NOMO-1 treated with dmso at 0.1 percent for 144 hours (cell line): ENCODE data around the gene ORAI3.

Experiments used
- DNase-seq: peaks from one replicate; lab custom pipeline; 2025; ENCODE audit not compliant: unreplicated experiment; lab: John Stamatoyannopoulos, UW

ORAI3 gene

GRCh38 chr16:30987581-30988190 lies 38.8 kb downstream of the ORAI3 start:
- DNase-seq = no peak

- no peak for DNase-seq
Observed at GRCh38 chr16:30989469-30990047, 40.7 kb downstream of the ORAI3 start.

DNA sequence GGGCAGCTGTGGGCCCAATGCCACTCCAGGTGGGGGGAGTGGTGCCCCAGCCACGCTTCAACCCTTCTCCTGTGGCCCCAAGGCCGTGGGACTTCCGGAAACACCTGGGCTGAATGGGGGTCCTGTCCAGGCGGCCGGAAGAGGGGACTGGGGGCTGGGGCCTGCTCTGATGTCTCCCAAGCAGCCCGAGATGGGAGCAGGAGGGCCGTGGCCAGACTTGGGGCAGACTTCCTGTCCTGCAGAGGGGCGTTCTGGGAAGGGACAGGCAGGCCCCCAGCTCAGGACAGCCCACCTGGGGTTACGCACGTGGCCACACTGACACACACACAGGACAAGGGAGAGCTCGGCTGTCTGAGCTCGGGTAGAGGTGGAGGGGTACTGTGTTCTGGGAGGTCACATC lies 41.2 kb downstream of the ORAI3 start:
- no peak for DNase-seq

GRCh38 chr16:30991052-30991451 lies 42.2 kb downstream of the ORAI3 start:
- no peak for DNase-seq

- no peak for DNase-seq
Observed at GRCh38 chr16:30992276-30992780, 43.5 kb downstream of the ORAI3 start.

DNA sequence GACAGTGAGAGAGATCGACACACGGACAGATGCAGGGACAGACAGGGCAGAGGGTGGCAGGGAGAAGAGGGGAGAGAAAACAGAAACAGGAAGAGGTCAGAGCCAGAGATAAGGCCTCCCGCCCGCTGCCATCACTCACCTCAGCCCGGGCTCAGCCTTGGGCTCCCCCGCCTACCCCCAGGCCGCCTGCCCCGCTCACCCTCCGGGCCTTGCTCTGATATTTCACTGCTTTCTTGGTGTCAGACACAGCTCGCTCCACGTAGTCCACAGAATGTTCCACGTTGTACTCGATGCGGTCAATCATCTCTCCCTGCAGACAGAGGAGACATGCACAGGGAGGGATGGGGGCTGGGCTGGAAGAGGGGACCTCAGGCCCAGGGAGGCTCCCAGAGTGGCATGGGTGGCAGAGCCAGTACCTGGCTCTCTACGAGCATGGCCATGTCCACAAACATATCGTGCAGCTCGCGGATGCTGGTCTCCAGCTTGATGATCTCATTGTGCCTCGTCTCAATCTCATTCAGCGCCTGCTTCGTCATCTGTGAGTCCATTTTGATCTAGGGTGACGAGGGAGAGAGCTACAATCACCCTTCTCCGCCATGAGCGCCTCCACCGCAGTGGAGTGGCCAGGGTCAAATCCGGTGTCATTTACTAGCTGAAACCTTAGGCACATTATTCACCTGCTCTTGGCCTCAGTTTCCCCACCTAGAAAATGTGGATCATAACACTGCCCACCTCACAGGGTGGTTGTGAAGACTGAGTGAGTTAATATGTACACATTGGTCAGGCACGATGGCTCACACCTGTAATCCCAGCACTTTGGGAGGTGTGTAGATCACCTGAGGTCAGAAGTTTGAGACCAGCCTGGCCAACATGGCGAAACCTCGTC lies 44.3 kb downstream of the ORAI3 start:
- peak; percentile 67 for DNase-seq

DNA sequence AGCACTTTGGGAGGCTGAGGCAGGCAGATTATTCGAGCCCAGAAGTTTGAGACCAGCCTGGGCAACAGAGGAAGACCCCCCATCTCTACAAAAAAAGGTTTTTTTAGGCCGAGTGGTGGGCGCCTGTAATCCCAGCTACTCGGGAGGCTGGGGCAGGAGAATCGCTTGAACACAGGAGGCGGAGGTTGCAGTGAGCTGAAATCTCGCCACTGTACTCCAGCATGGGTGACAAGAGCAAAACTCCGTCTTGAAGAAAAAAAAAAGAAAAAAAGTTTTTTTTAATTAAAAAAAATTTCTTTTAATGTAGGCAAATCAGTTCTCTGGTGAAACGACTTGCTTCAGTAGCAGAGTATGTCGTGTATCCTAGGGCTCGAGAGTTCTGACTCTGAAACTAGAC lies 47.1 kb downstream of the ORAI3 start:
- DNase-seq = no peak

DNA sequence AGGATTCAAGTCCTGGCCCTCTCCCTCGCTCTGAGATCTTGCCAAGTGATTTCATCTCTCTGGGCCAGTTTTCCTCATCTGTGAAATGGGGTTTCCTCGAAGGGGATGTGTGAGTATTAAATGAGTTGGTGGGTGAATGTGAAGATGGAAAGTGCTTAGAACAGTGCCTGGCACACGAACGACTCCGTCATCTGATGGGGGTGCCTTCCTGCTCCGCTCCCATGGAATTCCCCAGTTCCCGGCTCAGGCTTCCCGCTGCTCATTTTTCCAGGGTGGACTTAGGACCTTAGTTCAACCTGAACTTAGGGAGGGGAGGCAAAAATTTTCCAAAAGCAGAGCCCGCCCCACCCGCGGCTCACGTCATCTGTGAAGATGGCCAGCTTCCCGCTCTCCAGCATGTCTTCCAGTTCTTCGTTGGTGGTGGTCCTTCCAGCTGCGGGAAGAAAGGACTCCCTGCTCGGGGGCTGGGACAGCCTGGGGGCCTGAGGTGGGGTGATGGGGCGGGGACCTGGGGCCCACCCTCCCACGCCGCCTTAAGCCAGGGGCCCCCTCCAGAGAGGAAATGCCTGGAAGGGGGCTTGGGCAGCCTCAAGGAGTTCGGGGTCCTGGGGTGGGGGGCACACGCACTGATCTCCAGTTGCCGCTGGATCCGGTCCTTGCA lies 47.6 kb downstream of the ORAI3 start:
- DNase-seq = no peak

DNA sequence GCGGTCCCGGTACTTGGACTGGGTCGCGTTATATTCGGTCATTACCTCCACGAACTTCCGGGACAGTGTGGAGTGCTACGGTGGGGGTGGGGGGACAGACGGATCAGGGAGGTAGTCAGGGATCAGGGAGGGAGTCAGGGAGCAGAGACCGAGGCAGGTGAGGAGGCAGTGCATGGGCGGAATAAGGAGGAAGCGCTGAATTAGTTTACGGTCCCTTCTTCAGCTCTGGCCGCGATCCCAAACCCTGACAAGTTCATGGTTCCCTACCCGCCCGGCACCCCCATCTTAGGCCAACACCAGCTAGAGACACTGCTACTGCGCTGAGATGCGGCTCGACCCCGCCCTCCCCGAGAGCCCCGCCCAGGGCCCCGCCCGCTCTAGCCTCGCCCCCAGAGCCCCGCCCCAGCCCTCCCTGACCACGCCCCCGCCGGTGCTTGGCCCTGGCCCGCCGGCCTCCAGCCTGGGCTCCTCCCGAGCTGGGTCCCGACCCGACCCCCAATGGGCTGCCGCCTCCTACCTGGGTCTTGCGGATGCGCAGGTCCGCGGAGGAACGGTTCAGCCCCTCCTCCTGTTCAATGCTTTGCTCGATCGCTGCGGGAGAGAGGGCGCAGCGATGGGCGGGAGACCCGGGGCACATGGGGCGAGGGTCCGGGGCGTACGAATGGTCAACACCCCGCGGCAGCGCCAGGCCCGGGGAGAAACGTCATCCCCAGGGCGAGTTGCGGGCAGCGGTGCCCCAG lies 48.3 kb downstream of the ORAI3 start:
- peak; percentile 69 for DNase-seq

- DNase-seq = no peak
Observed at GRCh38 chr16:30997725-30998711, 49.1 kb downstream of the ORAI3 start.

- no peak for DNase-seq
Observed at GRCh38 chr16:30998852-30999761, 50.2 kb downstream of the ORAI3 start.

GRCh38 chr16:31000671-31001382 lies 52.0 kb downstream of the ORAI3 start:
- no peak for DNase-seq

- DNase-seq = no peak
Observed at GRCh38 chr16:31001507-31002249, 52.8 kb downstream of the ORAI3 start.

DNA sequence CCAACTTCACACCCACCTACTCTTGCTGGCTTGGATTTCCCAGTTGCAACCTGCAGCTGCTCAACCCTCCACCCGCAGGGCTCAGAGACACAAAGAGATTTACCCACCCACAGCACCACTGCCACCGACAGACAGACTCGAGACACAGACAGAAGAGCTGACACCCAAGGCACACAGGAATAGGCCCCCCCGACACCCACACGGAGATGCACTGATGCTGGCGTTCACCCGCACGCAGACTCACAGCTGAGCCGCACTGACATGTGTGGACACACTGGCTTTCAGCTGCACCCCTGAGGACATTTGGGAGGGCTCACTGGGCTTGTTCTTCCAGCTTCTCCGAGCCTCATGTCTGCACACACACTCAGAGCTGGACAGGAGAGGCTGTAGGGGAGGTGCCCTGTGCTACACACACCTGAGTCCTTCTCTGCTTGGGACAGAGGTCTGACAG lies 53.4 kb downstream of the ORAI3 start:
- DNase-seq = no peak

GRCh38 chr16:31002862-31003341 lies 54.0 kb downstream of the ORAI3 start:
- DNase-seq = no peak

GRCh38 chr16:31003744-31004143 lies 54.9 kb downstream of the ORAI3 start:
- DNase-seq = no peak
